Calu3 (cell line): ENCODE data around the gene MFAP4. TPM values are rescaled to one million over a fixed set of nuclear protein-coding genes. Genes with fewer than 3 reads are reported as not detected.
A peak's percentile ranks its signal among the peaks of the same experiment; 100 is the strongest.

ENCODE experiments used
- BruUV-seq: library from RNA; stranded (reverse); fragments of 400-500 nt; replicated peaks from 2 replicates; lab custom pipeline; 2021; lab: Mats Ljungman, UMichigan
- CTCF ChIA-PET: fragments of 300-600 bp; sonication (Branson Sonifier 250); formaldehyde crosslinking; loops from one replicate; lab custom pipeline; 2022; ENCODE audit warnings: antibody characterized with exemption; lab: Charles Lee
- DNase-seq: peaks from one replicate; pipeline ENCODE4 v3.0.0; 2022
- H3K27ac Mint-ChIP-seq: one replicate; pipeline ENCODE4 v1.8.0; 2022; ENCODE audit warnings: mixed read lengths; ENCODE audit not compliant: unreplicated experiment
- H3K27me3 Mint-ChIP-seq: one replicate; pipeline ENCODE4 v1.8.0; 2022; ENCODE audit warnings: mixed read lengths; ENCODE audit not compliant: unreplicated experiment
- H3K36me3 Mint-ChIP-seq: one replicate; pipeline ENCODE4 v1.8.0; 2022; ENCODE audit warnings: mild to moderate bottlenecking, moderate library complexity, mixed read lengths; ENCODE audit not compliant: insufficient read depth, unreplicated experiment
- H3K4me1 Mint-ChIP-seq: one replicate; pipeline ENCODE4 v1.8.0; 2022; ENCODE audit warnings: mild to moderate bottlenecking, low read depth, mixed read lengths; ENCODE audit not compliant: unreplicated experiment
- H3K4me3 Mint-ChIP-seq: one replicate; pipeline ENCODE4 v1.8.0; 2022; ENCODE audit warnings: mild to moderate bottlenecking, low read depth, moderate library complexity, mixed read lengths; ENCODE audit not compliant: unreplicated experiment
- H3K9me3 Mint-ChIP-seq: one replicate; pipeline ENCODE4 v1.8.0; 2022; ENCODE audit warnings: low read depth, mixed read lengths; ENCODE audit not compliant: unreplicated experiment
- CTCF ChIP-seq: fragments of 200-600 bp; IDR thresholded peaks from one replicate; pipeline ENCODE4 v1.8.0; 2022; ENCODE audit warnings: antibody characterized with exemption; ENCODE audit not compliant: unreplicated experiment
- intact Hi-C: fragments of 100-400 bp; cut with micrococcal nuclease; formaldehyde crosslinking; loops from one replicate; pipeline ENCODE4 v1.10.0; 2022; ENCODE audit not compliant: unreplicated experiment
- total RNA-seq: library from RNA; stranded (reverse); gene quantifications from 2 replicates; pipeline ENCODE4 v1.2.3, GENCODE V29; 2022

Gene MFAP4
- total RNA-seq, 1 experiment from 2014 or later: not detected

GRCh38 chr17:19379361-19380065, 7.5 kb downstream of the MFAP4 start:
- TSS peak; percentile 38 for BruUV-seq
- Mint-ChIP-seq H3K27ac (no peak overlapping the region), H3K4me1 (no peaks in the 10 kb centered on the region), H3K4me3 (peak overlapping the region; percentile 92), H3K27me3 (no peaks in the 10 kb centered on the region), H3K9me3 (no peaks in the 10 kb centered on the region), H3K36me3 (peaks cover 42% of the 10 kb centered on the region)
- intact Hi-C loops: no loop called here
- CTCF ChIA-PET: no interaction called here
- TF ChIP-seq CTCF: no peak
- no peak for DNase-seq

- Mint-ChIP-seq H3K9me3 (no peaks in the 10 kb centered on the region), H3K36me3 (peaks cover 40% of the 10 kb centered on the region), H3K27me3 (no peaks in the 10 kb centered on the region), H3K27ac (peak within 1 kb of the TSS; percentile 82), H3K4me3 (peak within 1 kb of the TSS; percentile 92), H3K4me1 (no peaks in the 10 kb centered on the region)
- no peak for TF ChIP-seq CTCF
- BruUV-seq: no TSS peak
- intact Hi-C loops: no loop called here
- no peak for DNase-seq
- CTCF ChIA-PET: interaction anchor here (0.6 to 1.4 kb wide), 3 partner anchors 13 to 384 kb away, joined by 3 to 6 read pairs (median 4); partner anchors contain the start of gene B9D1
These were observed 8.3 kb downstream of the MFAP4 start, which contains the start of gene MAPK7 for GRCh38 chr17:19378416-19379360. Gene MAPK7 (plus strand): TSS chr17:19378498. CDS start chr17:19378901, 403 bp downstream.

GRCh38 chr17:19377602-19378415, 9.2 kb downstream of the MFAP4 start:
- H3K27ac Mint-ChIP-seq: peak overlapping the region; percentile 82
- H3K9me3 Mint-ChIP-seq: no peaks in the 10 kb centered on the region
- H3K36me3 Mint-ChIP-seq: peaks cover 37% of the 10 kb centered on the region
- no TSS peak for BruUV-seq
- H3K27me3 Mint-ChIP-seq: no peaks in the 10 kb centered on the region
- peak; percentile 94 for DNase-seq
- H3K4me1 Mint-ChIP-seq: no peaks in the 10 kb centered on the region
- peak overlapping the region; percentile 92 for H3K4me3 Mint-ChIP-seq
- intact Hi-C loops: no loop called here
- no peak for TF ChIP-seq CTCF
- CTCF ChIA-PET: interaction anchor here (0.9 to 1.4 kb wide), 4 partner anchors 12 to 380 kb away, joined by 3 to 6 read pairs (median 4); partner anchors contain the start of gene B9D1

GRCh38 chr17:19376811-19377210, 10.2 kb downstream of the MFAP4 start:
- Mint-ChIP-seq H3K27me3 (no peaks in the 10 kb centered on the region), H3K4me3 (peak overlapping the region; percentile 92), H3K27ac (peak overlapping the region; percentile 82), H3K9me3 (no peaks in the 10 kb centered on the region), H3K4me1 (no peaks in the 10 kb centered on the region), H3K36me3 (peaks cover 32% of the 10 kb centered on the region)
- peak; percentile 18 for DNase-seq
- intact Hi-C loops: no loop called here
- no peak for TF ChIP-seq CTCF
- CTCF ChIA-PET: interaction anchor here (1.0 to 1.2 kb wide), 2 partner anchors 70 to 381 kb away, joined by 3 to 4 read pairs; no protein-coding TSS in a partner anchor
- BruUV-seq: no TSS peak
